ENCODE results near the gene GMEB1.
"Not testable (repeated sequence)": the region's sequence is repeated elsewhere in the genome, so short reads cannot be mapped to it uniquely, and the experiment has no call there.

Gene GMEB1

DNA sequence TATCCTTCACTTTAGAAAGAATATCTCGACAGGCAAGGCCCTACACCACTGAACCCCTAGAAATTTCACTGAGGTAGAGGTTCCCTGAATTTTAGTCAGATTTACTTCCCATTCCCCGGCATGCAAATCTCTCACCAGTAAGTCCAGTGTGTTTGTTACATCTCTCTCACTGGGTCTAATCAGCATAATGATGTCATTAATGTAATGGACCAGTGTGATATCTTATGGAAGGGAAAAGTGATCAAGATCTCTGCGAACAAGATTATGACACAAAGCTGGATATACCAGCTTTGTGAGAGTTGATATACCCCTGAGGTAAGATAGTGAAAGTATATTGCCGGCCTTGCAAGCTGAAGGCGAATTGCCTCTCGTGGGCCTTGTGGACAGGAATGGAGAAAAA is 12.2 kb upstream of the GMEB1 start:
- TF ChIP-seq, protein P1, sequence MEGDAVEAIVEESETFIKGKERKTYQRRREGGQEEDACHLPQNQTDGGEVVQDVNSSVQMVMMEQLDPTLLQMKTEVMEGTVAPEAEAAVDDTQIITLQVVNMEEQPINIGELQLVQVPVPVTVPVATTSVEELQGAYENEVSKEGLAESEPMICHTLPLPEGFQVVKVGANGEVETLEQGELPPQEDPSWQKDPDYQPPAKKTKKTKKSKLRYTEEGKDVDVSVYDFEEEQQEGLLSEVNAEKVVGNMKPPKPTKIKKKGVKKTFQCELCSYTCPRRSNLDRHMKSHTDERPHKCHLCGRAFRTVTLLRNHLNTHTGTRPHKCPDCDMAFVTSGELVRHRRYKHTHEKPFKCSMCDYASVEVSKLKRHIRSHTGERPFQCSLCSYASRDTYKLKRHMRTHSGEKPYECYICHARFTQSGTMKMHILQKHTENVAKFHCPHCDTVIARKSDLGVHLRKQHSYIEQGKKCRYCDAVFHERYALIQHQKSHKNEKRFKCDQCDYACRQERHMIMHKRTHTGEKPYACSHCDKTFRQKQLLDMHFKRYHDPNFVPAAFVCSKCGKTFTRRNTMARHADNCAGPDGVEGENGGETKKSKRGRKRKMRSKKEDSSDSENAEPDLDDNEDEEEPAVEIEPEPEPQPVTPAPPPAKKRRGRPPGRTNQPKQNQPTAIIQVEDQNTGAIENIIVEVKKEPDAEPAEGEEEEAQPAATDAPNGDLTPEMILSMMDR (IDR thresholded peaks at IDR 0.05; ENCODE audit: insufficient read depth, low read depth, low read length, missing control alignments), result no peak
- no peak for DNase-seq (ENCODE audit: low read depth)
- no peak overlapping the region for H3K4me3 ChIP-seq (ENCODE audit: low read length)

GRCh38 chr1:28663871-28664470 is 4.6 kb upstream of the GMEB1 start:
- no peak overlapping the region for H3K4me3 ChIP-seq (ENCODE audit: low read length)
- TF ChIP-seq, protein P1 (IDR thresholded peaks at IDR 0.05; ENCODE audit: insufficient read depth, low read depth, low read length, missing control alignments), result no peak
- no peak for DNase-seq (ENCODE audit: low read depth)

DNA sequence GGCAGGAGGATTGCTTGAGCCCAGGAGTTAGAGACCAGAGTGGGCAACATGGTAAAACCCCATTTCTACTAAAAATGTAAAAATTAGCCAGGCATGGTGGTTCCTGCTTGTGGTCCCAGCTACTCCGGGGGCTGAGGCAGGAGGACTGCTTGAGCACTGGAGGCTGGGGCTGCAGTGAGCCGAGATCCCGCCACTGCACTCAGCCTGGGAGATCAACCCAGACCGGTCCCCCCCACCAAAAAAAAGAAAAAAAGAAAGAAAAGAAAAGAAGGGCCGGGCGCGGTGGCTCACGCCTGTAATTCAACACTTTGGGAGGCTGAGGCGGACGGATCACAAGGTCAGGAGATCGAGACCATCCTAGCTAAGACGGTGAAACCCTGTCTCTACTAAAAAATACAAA is 1.8 kb upstream of the GMEB1 start:
- DNase-seq (ENCODE audit: low read depth), result no peak
- TF ChIP-seq, protein P1 (IDR thresholded peaks at IDR 0.05; ENCODE audit: insufficient read depth, low read depth, low read length, missing control alignments), result no peak

GRCh38 chr1:28668956-28669723 is 556 bp downstream of the GMEB1 start:
- peak overlapping the region; percentile 86 for H3K4me3 ChIP-seq (ENCODE audit: low read length)
- TF ChIP-seq, protein P1 (IDR thresholded peaks at IDR 0.05; ENCODE audit: insufficient read depth, low read depth, low read length, missing control alignments), result no peak
- DNase-seq (ENCODE audit: low read depth), result peak; percentile 36

More for the DNA sequence above, 1.8 kb upstream of the GMEB1 start:
- H3K4me3 ChIP-seq (ENCODE audit: low read length), result no peak overlapping the region

- no peak overlapping the region for H3K4me3 ChIP-seq (ENCODE audit: low read length)
- DNase-seq (ENCODE audit: low read depth), result no peak
- TF ChIP-seq, protein P1 (IDR thresholded peaks at IDR 0.05; ENCODE audit: insufficient read depth, low read depth, low read length, missing control alignments), result no peak
Observed at GRCh38 chr1:28671254-28671780, 2.7 kb downstream of the GMEB1 start.

- DNase-seq (ENCODE audit: low read depth); H3K4me3 ChIP-seq (ENCODE audit: low read length): not testable (repeated sequence)
Observed at GRCh38 chr1:28672971-28673370, 4.4 kb downstream of the GMEB1 start.

DNA sequence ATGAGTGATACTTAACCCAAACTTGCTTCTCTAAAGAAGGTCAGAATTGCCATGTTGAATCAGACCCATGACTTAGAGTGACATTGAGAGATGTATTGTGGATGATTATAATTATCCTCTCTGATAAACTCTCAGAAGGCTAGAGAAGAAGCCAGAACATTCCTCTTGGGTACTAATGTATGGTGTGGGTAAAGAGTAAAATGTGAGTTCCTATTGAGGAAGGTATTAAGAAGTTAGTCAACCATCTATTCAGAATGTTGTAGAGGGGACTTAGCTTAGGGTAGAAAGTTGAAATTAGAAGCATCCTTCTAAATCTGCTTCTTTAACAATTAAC is 7.3 kb downstream of the GMEB1 start:
- DNase-seq (ENCODE audit: low read depth), result no peak
- TF ChIP-seq, protein P1 (IDR thresholded peaks at IDR 0.05; ENCODE audit: insufficient read depth, low read depth, low read length, missing control alignments), result no peak
- H3K4me3 ChIP-seq (ENCODE audit: low read length), result no peak overlapping the region

Data from epithelial cell of esophagus (primary cell).